ENCODE measurements around the gene ACLY. TPM values are rescaled to one million over a fixed set of nuclear protein-coding genes. Genes with fewer than 3 reads are reported as not detected.

The ACLY gene
- total and polyA plus RNA-seq, 2 of the 13 experiments (the other 11 are each of a cell fraction or from before 2014, with no cell fraction given) = 111 to 218 TPM

GRCh38 chr17:41967141-41967920 is 48.6 kb upstream of the ACLY start (continued):
- TF ChIP-seq HNF4G (IDR thresholded peaks at IDR 0.05; ENCODE audit: borderline replicate concordance, low read depth, low read length) = peak; percentile 20; the same call in 1 of the 2 replicates
- no peak for TF ChIP-seq HNF4G (CRISPR knock-in tag; IDR thresholded peaks at IDR 0.05; ENCODE audit: borderline replicate concordance, low read depth)
- TF ChIP-seq TBX2 (CRISPR knock-in tag; IDR thresholded peaks at IDR 0.05; ENCODE audit: borderline replicate concordance) = peak; percentile 31; the same call in 1 of the 2 replicates
- TF ChIP-seq ZNF503 (CRISPR knock-in tag; IDR thresholded peaks at IDR 0.05) = 0 out of 2 replicates have a peak, but pooled peaks have one; percentile 23
- no peak for TF ChIP-seq NFKBIZ (CRISPR knock-in tag; IDR thresholded peaks at IDR 0.05)
- TF ChIP-seq, protein P1, sequence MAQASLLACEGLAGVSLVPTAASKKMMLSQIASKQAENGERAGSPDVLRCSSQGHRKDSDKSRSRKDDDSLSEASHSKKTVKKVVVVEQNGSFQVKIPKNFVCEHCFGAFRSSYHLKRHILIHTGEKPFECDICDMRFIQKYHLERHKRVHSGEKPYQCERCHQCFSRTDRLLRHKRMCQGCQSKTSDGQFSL (CRISPR knock-in tag; IDR thresholded peaks at IDR 0.05) = 0 out of 2 replicates have a peak, but pooled peaks have one; percentile 64

GRCh38 chr17:41966463-41967140 is 47.9 kb upstream of the ACLY start, which contains the start of gene CNP:
TSS of gene CNP (plus strand) at chr17:41966795. CDS start at chr17:41966885, 90 bp downstream.
- ATAC-seq = peak; percentile 73
- WGBS (ENCODE audit: low lambda C conversion rate) = 1% methylated on average over 16 of the region's 71 CpGs
- in situ Hi-C loops (cut with HindIII; ENCODE audit: extremely low pct_ligation_motif_present, low pct_unique_long_range_greater_than_20kb) (loop anchor here (5.0 kb wide), 1 partner anchor 51 kb away; the partner anchor contains the start of gene DNAJC7), intact Hi-C loops (cut with micrococcal nuclease; ENCODE audit: unreplicated experiment) (no loop called here)
- peak; percentile 21 for FAIRE-seq
- TSS peak; percentile 50 for BruUV-seq (replicated peaks)
- no peak within 1 kb of the TSS for H2AFZ ChIP-seq (ENCODE audit: low read length)
- ChIA-PET POLR2A (interaction anchor here (0.6 to 9.0 kb wide), 38 partner anchors 9 to 1929 kb away, joined by 3 to 180 read pairs (median 4); partner anchors contain the start of genes ACLY, DHX58, DNAJC7 and JUP), CTCF (ENCODE audit: low intra/inter-chr PET ratio, low total read pairs) (no interaction called here)
- peak within 1 kb of the TSS; percentile 83 for H3K27ac ChIP-seq (ENCODE audit: extremely low read length, insufficient read depth, low read length)
- H4K20me1 ChIP-seq (ENCODE audit: insufficient read depth, low read length) = peaks cover 4% of the 10 kb centered on the region; the same call in 1 of the 2 replicates
- H3K4me1 ChIP-seq (ENCODE audit: insufficient read depth, low read length) = peaks cover 68% of the 10 kb centered on the region
- H3K4me2 ChIP-seq (ENCODE audit: low read depth, low read length) = peak within 1 kb of the TSS; percentile 100
- peaks cover 0 to 11% of the 10 kb centered on the region in 2 experiments; a peak in 2 of 5 replicates for H3K27me3 ChIP-seq (ENCODE audit: control insufficient read depth in 1 of 2, insufficient read depth in 2 of 2, low read length in 2 of 2)
- peak within 1 kb of the TSS; percentile 92 to 96 (median 93) for H3K4me3 ChIP-seq (replicated peaks in 1 of 3; ENCODE audit: insufficient read depth in 1 of 3, low read depth in 2 of 3, low read length in 3 of 3)
- H3K36me3 ChIP-seq (replicated peaks in 1 of 2; ENCODE audit: control insufficient read depth in 1 of 2, insufficient read depth in 2 of 2, low read length in 2 of 2) = peaks cover 9 to 24% of the 10 kb centered on the region in 2 experiments
- H3K9me3 ChIP-seq (ENCODE audit: low read length) = no peaks in the 10 kb centered on the region
- peak; percentile 82 for DNase-seq (ENCODE audit: low spot score)
- peak within 1 kb of the TSS; percentile 98 for H3K9ac ChIP-seq (ENCODE audit: insufficient read depth, low read depth, low read length)
- H3K79me2 ChIP-seq (ENCODE audit: insufficient read depth, low read length) = peaks cover 40% of the 10 kb centered on the region
- TF ChIP-seq NKX3-1 (CRISPR knock-in tag; IDR thresholded peaks at IDR 0.05) (peak; percentile 70; the same call in 1 of the 2 replicates), SOX5 (CRISPR knock-in tag; IDR thresholded peaks at IDR 0.05; ENCODE audit: borderline replicate concordance) (peak; percentile 58; the same call in 1 of the 2 replicates), ZNF34 (CRISPR knock-in tag; IDR thresholded peaks at IDR 0.05; ENCODE audit: borderline replicate concordance) (no peak; the same call in 1 of the 2 replicates), ZNF33A (CRISPR knock-in tag; IDR thresholded peaks at IDR 0.05; ENCODE audit: borderline replicate concordance) (0 out of 2 replicates have a peak, but pooled peaks have one; percentile 17), ZNF556 (CRISPR knock-in tag; IDR thresholded peaks at IDR 0.05; ENCODE audit: borderline replicate concordance) (peak; percentile 79), ZNF576 (CRISPR knock-in tag; IDR thresholded peaks at IDR 0.05) (no peak)
- TF ChIP-seq, protein P2, sequence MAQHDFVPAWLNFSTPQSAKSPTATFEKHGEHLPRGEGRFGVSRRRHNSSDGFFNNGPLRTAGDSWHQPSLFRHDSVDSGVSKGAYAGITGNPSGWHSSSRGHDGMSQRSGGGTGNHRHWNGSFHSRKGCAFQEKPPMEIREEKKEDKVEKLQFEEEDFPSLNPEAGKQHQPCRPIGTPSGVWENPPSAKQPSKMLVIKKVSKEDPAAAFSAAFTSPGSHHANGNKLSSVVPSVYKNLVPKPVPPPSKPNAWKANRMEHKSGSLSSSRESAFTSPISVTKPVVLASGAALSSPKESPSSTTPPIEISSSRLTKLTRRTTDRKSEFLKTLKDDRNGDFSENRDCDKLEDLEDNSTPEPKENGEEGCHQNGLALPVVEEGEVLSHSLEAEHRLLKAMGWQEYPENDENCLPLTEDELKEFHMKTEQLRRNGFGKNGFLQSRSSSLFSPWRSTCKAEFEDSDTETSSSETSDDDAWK (CRISPR knock-in tag; IDR thresholded peaks at IDR 0.05) = no peak
- TF ChIP-seq, protein P3, sequence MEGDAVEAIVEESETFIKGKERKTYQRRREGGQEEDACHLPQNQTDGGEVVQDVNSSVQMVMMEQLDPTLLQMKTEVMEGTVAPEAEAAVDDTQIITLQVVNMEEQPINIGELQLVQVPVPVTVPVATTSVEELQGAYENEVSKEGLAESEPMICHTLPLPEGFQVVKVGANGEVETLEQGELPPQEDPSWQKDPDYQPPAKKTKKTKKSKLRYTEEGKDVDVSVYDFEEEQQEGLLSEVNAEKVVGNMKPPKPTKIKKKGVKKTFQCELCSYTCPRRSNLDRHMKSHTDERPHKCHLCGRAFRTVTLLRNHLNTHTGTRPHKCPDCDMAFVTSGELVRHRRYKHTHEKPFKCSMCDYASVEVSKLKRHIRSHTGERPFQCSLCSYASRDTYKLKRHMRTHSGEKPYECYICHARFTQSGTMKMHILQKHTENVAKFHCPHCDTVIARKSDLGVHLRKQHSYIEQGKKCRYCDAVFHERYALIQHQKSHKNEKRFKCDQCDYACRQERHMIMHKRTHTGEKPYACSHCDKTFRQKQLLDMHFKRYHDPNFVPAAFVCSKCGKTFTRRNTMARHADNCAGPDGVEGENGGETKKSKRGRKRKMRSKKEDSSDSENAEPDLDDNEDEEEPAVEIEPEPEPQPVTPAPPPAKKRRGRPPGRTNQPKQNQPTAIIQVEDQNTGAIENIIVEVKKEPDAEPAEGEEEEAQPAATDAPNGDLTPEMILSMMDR (CRISPR knock-in tag; IDR thresholded peaks at IDR 0.05) = no peak

All from HepG2 (cell line).